ENCODE data around the gene CYP2A6. TPM values are rescaled to one million over a fixed set of nuclear protein-coding genes. Genes with fewer than 3 reads are reported as not detected.
"Not testable (repeated sequence)": the region's sequence is repeated elsewhere in the genome, so short reads cannot be mapped to it uniquely, and the experiment has no call there.

CYP2A6 gene
- total RNA-seq, 4 donors from 2014 or later = not detected

GRCh38 chr19:40842997-40843652 is 7.1 kb downstream of the CYP2A6 start:
- intact Hi-C loops (cut with DNase I) = not testable (repeated sequence)

GRCh38 chr19:40842012-40842411 is 8.2 kb downstream of the CYP2A6 start:
- H3K27ac ChIP-seq (replicated peaks in 1 of 4); DNase-seq (ENCODE audit: extremely low spot score); H3K4me3 ChIP-seq; intact Hi-C loops (cut with DNase I); H3K9me3 ChIP-seq; H3K4me1 ChIP-seq; H3K36me3 ChIP-seq: not testable (repeated sequence)
- WGBS = 89% methylated on average over 3 of the region's 3 CpGs
- peaks cover 0 to 36% (median 0%) of the 10 kb centered on the region in 4 donors for H3K27me3 ChIP-seq

More at GRCh38 chr19:40842997-40843652, 7.1 kb downstream of the CYP2A6 start:
- WGBS = 41% methylated on average over 9 of the region's 12 CpGs
- H3K27ac ChIP-seq (replicated peaks in 1 of 4); H3K4me1 ChIP-seq; DNase-seq (ENCODE audit: extremely low spot score); H3K36me3 ChIP-seq; H3K9me3 ChIP-seq: not testable (repeated sequence)
- peaks cover 0 to 47% (median 0%) of the 10 kb centered on the region in 4 donors for H3K27me3 ChIP-seq
- peak overlapping the region in 2 of 4 donors; percentile 12 to 20 for H3K4me3 ChIP-seq

- 74% methylated on average over 1 of the region's 1 CpG for WGBS
Observed at GRCh38 chr19:40838477-40838876, 11.8 kb downstream of the CYP2A6 start.

GRCh38 chr19:40836754-40837429 is 13.4 kb downstream of the CYP2A6 start:
- TF ChIP-seq POLR2AphosphoS5 (IDR thresholded peaks at IDR 0.05) (no peak), POLR2A (IDR thresholded peaks at IDR 0.05; ENCODE audit: low read depth) (no peak), EP300 (IDR thresholded peaks at IDR 0.05) (no peak), CTCF (IDR thresholded peaks at IDR 0.05) (no peak)
- Histone ChIP-seq H3K36me3 (no peaks in the 10 kb centered on the region), H3K27ac (replicated peaks in 1 of 4) (no peak overlapping the region), H3K4me1 (no peaks in the 10 kb centered on the region), H3K9me3 (no peaks in the 10 kb centered on the region), H3K4me3 (no peak overlapping the region), H3K27me3 (no peaks in the 10 kb centered on the region)
- intact Hi-C loops (cut with DNase I) = no loop called here
- no peak for DNase-seq (ENCODE audit: extremely low spot score)
- 91% methylated on average over 6 of the region's 6 CpGs for WGBS

More at GRCh38 chr19:40838477-40838876, 11.8 kb downstream of the CYP2A6 start:
- H3K27ac ChIP-seq (replicated peaks in 1 of 4); H3K4me1 ChIP-seq; H3K4me3 ChIP-seq; DNase-seq (ENCODE audit: extremely low spot score); intact Hi-C loops (cut with DNase I); H3K9me3 ChIP-seq; H3K36me3 ChIP-seq; H3K27me3 ChIP-seq: not testable (repeated sequence)

GRCh38 chr19:40833728-40834533 is 16.3 kb downstream of the CYP2A6 start:
- 63% methylated on average over 7 of the region's 7 CpGs for WGBS
- H3K27me3 ChIP-seq; H3K4me3 ChIP-seq; DNase-seq (ENCODE audit: extremely low spot score); intact Hi-C loops (cut with DNase I); H3K36me3 ChIP-seq; H3K27ac ChIP-seq (replicated peaks in 1 of 4); H3K9me3 ChIP-seq; H3K4me1 ChIP-seq: not testable (repeated sequence)

- WGBS = 78% methylated on average over 4 of the region's 4 CpGs
- H3K27ac ChIP-seq (replicated peaks in 1 of 4); intact Hi-C loops (cut with DNase I): not testable (repeated sequence)
Observed at GRCh38 chr19:40832431-40832790, 17.8 kb downstream of the CYP2A6 start.

More at GRCh38 chr19:40832431-40832790, 17.8 kb downstream of the CYP2A6 start:
- peaks cover 3 to 17% (median 8%) of the 10 kb centered on the region in 4 donors for H3K36me3 ChIP-seq
- not testable (repeated sequence) for H3K27me3 ChIP-seq; H3K4me3 ChIP-seq; H3K9me3 ChIP-seq; DNase-seq (ENCODE audit: extremely low spot score); H3K4me1 ChIP-seq

Measured in esophagus muscularis mucosa (tissue), 4 donors.